SK-N-SH treated with all-trans-retinoic acid at 6 μM for 48 hours (cell line): ENCODE results near the gene PRRC2B.

ENCODE experiments used
- ATAC-seq: fragments of 200-7000 bp; cut with Tn5 transposase; 3 replicates; pipeline ENCODE4 v1.9.1; 2020; ENCODE audit warnings: mild to moderate bottlenecking, moderate library complexity
- ARNTL ChIP-seq: fragments of 450-650 bp; formaldehyde crosslinking; IDR thresholded peaks from 2 replicates; pipeline ENCODE4 v1.5.0; 2020; ENCODE audit warnings: low read depth, mild to moderate bottlenecking, moderate library complexity, borderline replicate concordance
- ESRRG ChIP-seq: fragments of 250-450 bp; sonication (Bioruptor Pico); IDR thresholded peaks from 2 replicates; pipeline ENCODE4 v1.6.1; 2021; ENCODE audit warnings: mild to moderate bottlenecking
- OSR1 ChIP-seq: fragments of 250-450 bp; sonication (Bioruptor Pico); IDR thresholded peaks from 2 replicates; pipeline ENCODE4 v1.8.0; 2022; ENCODE audit warnings: moderate library complexity, mild to moderate bottlenecking, inconsistent platforms
- PATZ1 ChIP-seq: fragments of 250-450 bp; sonication (Bioruptor Pico); IDR thresholded peaks from 2 replicates; pipeline ENCODE4 v1.8.0; 2020; ENCODE audit warnings: mild to moderate bottlenecking, moderate library complexity, borderline replicate concordance
- POU6F1 ChIP-seq: fragments of 250-450 bp; sonication (Bioruptor Pico); IDR thresholded peaks from 2 replicates; pipeline ENCODE4 v1.8.0; 2021; ENCODE audit warnings: low read depth, mild to moderate bottlenecking, moderate library complexity, borderline replicate concordance
- SNAI2 ChIP-seq: fragments of 250-450 bp; sonication (Bioruptor Pico); IDR thresholded peaks from 2 replicates; pipeline ENCODE4 v1.5.0; 2020; ENCODE audit warnings: mild to moderate bottlenecking, moderate library complexity
- TOX ChIP-seq: fragments of 250-450 bp; sonication (Bioruptor Pico); IDR thresholded peaks from 2 replicates; pipeline ENCODE4 v1.8.0; 2021; ENCODE audit warnings: mild to moderate bottlenecking, moderate library complexity, borderline replicate concordance
- TSHZ2 ChIP-seq: fragments of 250-450 bp; sonication (Bioruptor Pico); IDR thresholded peaks from 2 replicates; pipeline ENCODE4 v1.5.0; 2020; ENCODE audit warnings: mild to moderate bottlenecking, moderate library complexity
- ZC3H10 ChIP-seq: fragments of 250-450 bp; sonication (Bioruptor Pico); IDR thresholded peaks from 2 replicates; pipeline ENCODE4 v1.5.1; 2021; ENCODE audit warnings: mild to moderate bottlenecking, moderate library complexity
- ZFP3 ChIP-seq: fragments of 250-450 bp; sonication (Bioruptor Pico); IDR thresholded peaks from 2 replicates; pipeline ENCODE4 v1.5.0; 2020; ENCODE audit warnings: mild to moderate bottlenecking, moderate library complexity
- ZNF565 ChIP-seq: fragments of 450-650 bp; formaldehyde crosslinking; conservative IDR thresholded peaks from 2 replicates; pipeline ENCODE4 v1.5.0; 2020; ENCODE audit warnings: low read depth, mild to moderate bottlenecking, moderate library complexity
- ZNF70 ChIP-seq: fragments of 450-650 bp; formaldehyde crosslinking; IDR thresholded peaks from 2 replicates; pipeline ENCODE4 v1.5.0; 2020; ENCODE audit warnings: mild to moderate bottlenecking, moderate library complexity
- ZNF8 ChIP-seq: fragments of 450-650 bp; formaldehyde crosslinking; IDR thresholded peaks from 2 replicates; pipeline ENCODE4 v1.5.0; 2020; ENCODE audit warnings: mild to moderate bottlenecking, moderate library complexity

PRRC2B gene

GRCh38 chr9:131482343-131483006, 88.6 kb downstream of the PRRC2B start:
- TF ChIP-seq ESRRG (no peak), ZNF8 (CRISPR knock-in tag) (no peak), ZNF565 (CRISPR knock-in tag) (no peak), PATZ1 (no peak), ZNF70 (CRISPR knock-in tag) (no peak), SNAI2 (CRISPR knock-in tag) (no peak)
- TF ChIP-seq, all 23 proteins: peak for 0
- ATAC-seq: no peak

- ATAC-seq: no peak
- no peak for TF ChIP-seq ZC3H10
- no peak for TF ChIP-seq POU6F1 (CRISPR knock-in tag)
- TF ChIP-seq ZNF70 (CRISPR knock-in tag): no peak
- TF ChIP-seq ARNTL (CRISPR knock-in tag): no peak
- no peak for TF ChIP-seq ZFP3
- no peak for TF ChIP-seq TSHZ2 (CRISPR knock-in tag)
- no peak for TF ChIP-seq OSR1 (CRISPR knock-in tag)
- no peak for TF ChIP-seq PATZ1
- TF ChIP-seq TOX (CRISPR knock-in tag): no peak
- TF ChIP-seq, all 23 proteins: peak for 0
These were observed 89.6 kb downstream of the PRRC2B start for GRCh38 chr9:131483319-131484050.

- TF ChIP-seq SNAI2 (CRISPR knock-in tag): no peak
- TF ChIP-seq POU6F1 (CRISPR knock-in tag): no peak
- TF ChIP-seq TSHZ2 (CRISPR knock-in tag): no peak
- no peak for TF ChIP-seq ZFP3
- TF ChIP-seq ZNF565 (CRISPR knock-in tag): no peak
- TF ChIP-seq ARNTL (CRISPR knock-in tag): no peak
- TF ChIP-seq, all 23 proteins: peak for 0
- no peak for ATAC-seq
These were observed 90.2 kb downstream of the PRRC2B start for GRCh38 chr9:131484051-131484445.
